WTC11 (cell line): ENCODE measurements around the gene ABCD4. TPM values are rescaled to one million over a fixed set of nuclear protein-coding genes. Genes with fewer than 3 reads are reported as not detected.

Experiments
- AFF4 ChIP-seq: sonication (generic); formaldehyde crosslinking; IDR thresholded peaks from 2 replicates; pipeline ENCODE4 v1.8.1; 2023; ENCODE audit warnings: mild to moderate bottlenecking, missing genetic modification reagents, borderline replicate concordance
- AR ChIP-seq: fragments of 250-450 bp; sonication (Bioruptor Pico); IDR thresholded peaks from 2 replicates; pipeline ENCODE4 v1.9.0; 2021; ENCODE audit warnings: mild to moderate bottlenecking
- CBFB ChIP-seq: sonication (generic); formaldehyde crosslinking; IDR thresholded peaks from 2 replicates; pipeline ENCODE4 v1.8.1; 2022; ENCODE audit warnings: mild to moderate bottlenecking, low read depth, missing genetic modification reagents
- CREM ChIP-seq: sonication (generic); formaldehyde crosslinking; IDR thresholded peaks from 2 replicates; pipeline ENCODE4 v1.8.1; 2022; ENCODE audit warnings: mild to moderate bottlenecking, missing genetic modification reagents, moderate library complexity
- E2F5 ChIP-seq: sonication (generic); formaldehyde crosslinking; IDR thresholded peaks from 2 replicates; pipeline ENCODE4 v1.8.1; 2022; ENCODE audit warnings: mild to moderate bottlenecking, moderate library complexity, missing genetic modification reagents
- ELF4 ChIP-seq: sonication (generic); formaldehyde crosslinking; IDR thresholded peaks from 2 replicates; pipeline ENCODE4 v1.8.1; 2022; ENCODE audit warnings: low read depth, mild to moderate bottlenecking, moderate library complexity, missing genetic modification reagents
- EMX1 ChIP-seq: fragments of 250-450 bp; sonication (Bioruptor Pico); IDR thresholded peaks from 2 replicates; pipeline ENCODE4 v1.8.0; 2021; ENCODE audit warnings: mild to moderate bottlenecking
- ESRRA ChIP-seq: sonication (generic); formaldehyde crosslinking; IDR thresholded peaks from 2 replicates; pipeline ENCODE4 v1.8.1; 2022; ENCODE audit warnings: mild to moderate bottlenecking, missing genetic modification reagents, borderline replicate concordance
- FOXJ3 ChIP-seq: sonication (generic); formaldehyde crosslinking; IDR thresholded peaks from 2 replicates; pipeline ENCODE4 v1.9.0; 2021; ENCODE audit warnings: missing genetic modification reagents, mild to moderate bottlenecking, borderline replicate concordance
- FOXK1 ChIP-seq: sonication (generic); formaldehyde crosslinking; IDR thresholded peaks from 2 replicates; pipeline ENCODE4 v1.8.0; 2022; ENCODE audit warnings: mild to moderate bottlenecking, moderate library complexity, missing genetic modification reagents
- IRF1 ChIP-seq: sonication (generic); formaldehyde crosslinking; IDR thresholded peaks from 2 replicates; pipeline ENCODE4 v1.8.0; 2023; ENCODE audit warnings: missing genetic modification reagents
- NFYB ChIP-seq: sonication (generic); formaldehyde crosslinking; conservative IDR thresholded peaks from 2 replicates; pipeline ENCODE4 v1.8.0; 2022; ENCODE audit warnings: low read depth, missing genetic modification reagents
- NR1H2 ChIP-seq: sonication (generic); formaldehyde crosslinking; IDR thresholded peaks from 2 replicates; pipeline ENCODE4 v1.9.0; 2021; ENCODE audit warnings: mild to moderate bottlenecking, moderate library complexity, missing genetic modification reagents
- NR2C2 ChIP-seq: sonication (generic); formaldehyde crosslinking; IDR thresholded peaks from 2 replicates; pipeline ENCODE4 v1.8.0; 2022; ENCODE audit warnings: mild to moderate bottlenecking, missing genetic modification reagents
- PRDM15 ChIP-seq: sonication (generic); formaldehyde crosslinking; IDR thresholded peaks from 2 replicates; pipeline ENCODE4 v1.8.0; 2022; ENCODE audit warnings: missing genetic modification reagents
- RELA ChIP-seq: sonication (generic); formaldehyde crosslinking; IDR thresholded peaks from 2 replicates; pipeline ENCODE4 v1.8.1; 2022; ENCODE audit warnings: missing genetic modification reagents, mild to moderate bottlenecking, borderline replicate concordance
- RORB ChIP-seq: fragments of 250-450 bp; sonication (Bioruptor Pico); IDR thresholded peaks from 2 replicates; pipeline ENCODE4 v1.9.0; 2021; ENCODE audit warnings: mild to moderate bottlenecking
- SP1 ChIP-seq: sonication (generic); formaldehyde crosslinking; conservative IDR thresholded peaks from 2 replicates; pipeline ENCODE4 v1.8.1; 2022; ENCODE audit warnings: missing genetic modification reagents
- TEAD4 ChIP-seq: sonication (generic); formaldehyde crosslinking; IDR thresholded peaks from 2 replicates; pipeline ENCODE4 v1.8.0; 2022; ENCODE audit warnings: mild to moderate bottlenecking, missing genetic modification reagents
- ZNF281 ChIP-seq: sonication (generic); formaldehyde crosslinking; IDR thresholded peaks from 2 replicates; pipeline ENCODE4 v1.8.0; 2023; ENCODE audit warnings: mild to moderate bottlenecking, missing genetic modification reagents
- ZNF396 ChIP-seq: fragments of 250-450 bp; sonication (Bioruptor Pico); IDR thresholded peaks from 2 replicates; pipeline ENCODE4 v1.8.0; 2021; ENCODE audit warnings: mild to moderate bottlenecking, moderate library complexity, borderline replicate concordance
- ZSCAN18 ChIP-seq: fragments of 250-450 bp; sonication (Bioruptor Pico); IDR thresholded peaks from 2 replicates; pipeline ENCODE4 v2.1.2; 2022; ENCODE audit warnings: mild to moderate bottlenecking, moderate library complexity
- total RNA-seq: library from RNA; stranded (reverse); gene quantifications from 3 replicates; pipeline ENCODE4 v1.2.3, GENCODE V29; 2021

ABCD4 gene
- total RNA-seq, 1 experiment from 2014 or later: 90.2 TPM

GRCh38 chr14:74326369-74327152 is 23.8 kb upstream of the ABCD4 start (continued):
- TF ChIP-seq AFF4 (CRISPR knock-in tag) (0 out of 2 replicates have a peak, but pooled peaks have one; percentile 76), ZNF396 (CRISPR knock-in tag) (no peak), NFYB (CRISPR knock-in tag) (no peak), FOXJ3 (no peak), ESRRA (CRISPR knock-in tag) (no peak), E2F5 (CRISPR knock-in tag) (no peak), CBFB (CRISPR knock-in tag) (peak; percentile 73; the same call in 1 of the 2 replicates), NR1H2 (CRISPR knock-in tag) (no peak), EMX1 (CRISPR knock-in tag) (no peak), IRF1 (CRISPR knock-in tag) (0 out of 2 replicates have a peak, but pooled peaks have one; percentile 25), RELA (CRISPR knock-in tag) (no peak), SP1 (no peak; the same call in 1 of the 2 replicates), FOXK1 (CRISPR knock-in tag) (peak; percentile 61; the same call in 1 of the 2 replicates), CREM (CRISPR knock-in tag) (peak; percentile 54; the same call in 1 of the 2 replicates), ELF4 (no peak), PRDM15 (no peak), AR (CRISPR knock-in tag) (no peak), RORB (CRISPR knock-in tag) (no peak), ZNF281 (CRISPR knock-in tag) (peak; percentile 98), ZSCAN18 (CRISPR knock-in tag) (no peak), NR2C2 (no peak), TEAD4 (CRISPR knock-in tag) (peak; percentile 79; the same call in 1 of the 2 replicates)
